HepG2 (cell line): ENCODE data around the gene RELL1. TPM values are rescaled to one million over a fixed set of nuclear protein-coding genes. Genes with fewer than 3 reads are reported as not detected.
A peak's percentile ranks its signal among the peaks of the same experiment; 100 is the strongest.

Source experiments
- ARID5B ChIP-seq: IDR thresholded peaks from 2 replicates; pipeline ENCODE4 v1.4.0; 2020; ENCODE audit warnings: mild to moderate bottlenecking, missing genetic modification reagents
- BCL6 ChIP-seq: IDR thresholded peaks from 2 replicates; pipeline ENCODE4 v1.6.1; 2016; ENCODE audit warnings: missing genetic modification reagents, missing compliant biosample characterization
- FOXA3 ChIP-seq: IDR thresholded peaks from 2 replicates; pipeline ENCODE4 v1.6.1; 2016; ENCODE audit warnings: missing genetic modification reagents, missing compliant biosample characterization
- HMG20A ChIP-seq: IDR thresholded peaks from 2 replicates; pipeline ENCODE4 v1.6.1; 2016; ENCODE audit warnings: borderline replicate concordance
- KAT8 ChIP-seq: IDR thresholded peaks from 2 replicates; pipeline ENCODE4 v1.6.1; 2016; ENCODE audit warnings: missing genetic modification reagents, missing compliant biosample characterization
- MEIS1 ChIP-seq: sonication (generic); formaldehyde crosslinking; IDR thresholded peaks from 2 replicates; pipeline ENCODE4 v1.9.0; 2021; ENCODE audit warnings: mild to moderate bottlenecking, missing genetic modification reagents, moderate library complexity, borderline replicate concordance
- NFYC ChIP-seq: IDR thresholded peaks from 2 replicates; pipeline ENCODE4 v1.6.1; 2016; ENCODE audit warnings: missing genetic modification reagents, missing compliant biosample characterization
- NRL ChIP-seq: sonication (generic); formaldehyde crosslinking; IDR thresholded peaks from 2 replicates; pipeline ENCODE4 v1.5.0; 2020; ENCODE audit warnings: missing genetic modification reagents, mild to moderate bottlenecking, moderate library complexity, borderline replicate concordance
- PRDM15 ChIP-seq: sonication (generic); formaldehyde crosslinking; IDR thresholded peaks from 2 replicates; pipeline ENCODE4 v1.4.0; 2020; ENCODE audit warnings: missing genetic modification reagents
- RARA ChIP-seq: IDR thresholded peaks from 2 replicates; pipeline ENCODE4 v1.6.1; 2016; ENCODE audit warnings: missing genetic modification reagents, missing compliant biosample characterization
- RXRA ChIP-seq: sonication (generic); formaldehyde crosslinking; IDR thresholded peaks from 2 replicates; pipeline ENCODE4 v1.5.1; 2020; ENCODE audit warnings: missing genetic modification reagents
- SALL1 ChIP-seq: sonication (generic); formaldehyde crosslinking; IDR thresholded peaks from 2 replicates; pipeline ENCODE4 v1.8.0; 2022; ENCODE audit warnings: mild to moderate bottlenecking, missing genetic modification reagents
- ZBTB40 ChIP-seq, 2 experiments: fragments of 450-650 bp in 1 of 2; sonication (generic) in 1 of 2; formaldehyde crosslinking in 1 of 2; IDR thresholded peaks; 2 replicates each; pipeline versions ENCODE4 v1.6.1 to v1.8.0; 2016 to 2022; ENCODE audit warnings: antibody characterized with exemption in 1 of 2, mild to moderate bottlenecking in 1 of 2, missing genetic modification reagents in 1 of 2
- ZNF777 ChIP-seq: sonication (generic); formaldehyde crosslinking; IDR thresholded peaks from 2 replicates; pipeline ENCODE4 v1.4.0; 2020; ENCODE audit warnings: missing genetic modification reagents
- polyA plus RNA-seq, 8 experiments: library from polyadenylated mRNA; depleted of rRNA in 3 of 8; stranded (reverse) in 7 of 8; unstranded in 1 of 8; fragments of >200 nt; fragmentation: Illumina TruSeq in 4 of 8; extraction: Trizol in 4 of 8; gene quantifications; 2 replicates each; pipeline versions ENCODE4 v1.2.1 to v1.2.3, GENCODE V29; 2011 to 2016; ENCODE audit warnings: low read depth in 4 of 8, missing spikeins in 1 of 8, mixed read lengths in 1 of 8; ENCODE audit not compliant: insufficient read depth in 1 of 8
- total RNA-seq, 5 experiments: library from RNA; depleted of rRNA; stranded (reverse); fragments of >200 nt; fragmentation: Illumina TruSeq; extraction: Trizol; gene quantifications; 2 replicates each; pipeline ENCODE4 v1.2.3, GENCODE V29; 2016; ENCODE audit warnings: low read depth in 1 of 5

RELL1 gene
- total and polyA plus RNA-seq, 2 of the 13 experiments (the other 11 are each of a cell fraction or from before 2014, with no cell fraction given), result 8.4 to 58.4 TPM

- TF ChIP-seq PRDM15 (CRISPR knock-in tag) (no peak), HMG20A (CRISPR knock-in tag) (peak; percentile 69; the same call in 1 of the 2 replicates), RXRA (CRISPR knock-in tag) (peak; percentile 68; the same call in 1 of the 2 replicates), NRL (CRISPR knock-in tag) (no peak), BCL6 (CRISPR knock-in tag) (peak; percentile 97), ZNF777 (CRISPR knock-in tag) (no peak), ARID5B (peak; percentile 85), MEIS1 (no peak), KAT8 (CRISPR knock-in tag) (0 out of 2 replicates have a peak, but pooled peaks have one; percentile 30), ZBTB40 (IDR thresholded peaks at IDR 0.05) (no peak), ZBTB40 (CRISPR knock-in tag; IDR thresholded peaks at IDR 0.05) (no peak), SALL1 (peak; percentile 33; the same call in 1 of the 2 replicates), RARA (CRISPR knock-in tag) (peak; percentile 93), FOXA3 (CRISPR knock-in tag) (peak; percentile 26; the same call in 1 of the 2 replicates), NFYC (no peak)
Observed at GRCh38 chr4:37666625-37667071, 19.5 kb downstream of the RELL1 start (continued).
